ENCODE measurements around the gene PCDHA1.
"Not testable (repeated sequence)": the region's sequence is repeated elsewhere in the genome, so short reads cannot be mapped to it uniquely, and the experiment has no call there.

The PCDHA1 gene

DNA sequence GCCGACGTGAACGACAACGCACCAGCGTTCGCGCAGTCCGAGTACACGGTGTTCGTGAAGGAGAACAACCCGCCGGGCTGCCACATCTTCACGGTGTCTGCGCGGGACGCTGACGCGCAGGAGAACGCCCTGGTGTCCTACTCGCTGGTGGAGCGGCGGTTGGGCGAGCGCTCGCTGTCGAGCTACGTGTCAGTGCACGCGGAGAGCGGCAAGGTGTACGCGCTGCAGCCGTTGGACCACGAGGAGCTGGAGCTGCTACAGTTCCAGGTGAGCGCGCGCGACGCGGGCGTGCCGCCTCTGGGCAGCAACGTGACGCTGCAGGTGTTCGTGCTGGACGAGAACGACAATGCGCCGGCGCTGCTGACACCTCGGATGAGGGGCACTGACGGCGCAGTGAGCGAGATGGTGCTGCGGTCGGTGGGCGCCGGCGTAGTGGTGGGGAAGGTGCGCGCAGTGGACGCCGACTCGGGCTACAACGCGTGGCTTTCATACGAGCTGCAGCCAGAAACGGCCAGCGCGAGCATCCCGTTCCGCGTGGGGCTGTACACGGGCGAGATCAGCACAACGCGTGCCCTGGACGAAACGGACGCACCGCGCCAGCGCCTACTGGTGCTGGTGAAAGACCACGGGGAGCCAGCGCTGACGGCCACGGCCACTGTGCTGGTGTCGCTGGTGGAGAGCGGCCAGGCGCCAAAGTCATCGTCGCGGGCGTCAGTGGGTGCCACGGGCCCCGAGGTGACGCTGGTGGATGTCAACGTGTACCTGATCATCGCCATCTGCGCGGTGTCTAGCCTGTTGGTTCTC is 64.1 kb downstream of the PCDHA1 start:
- not testable (repeated sequence) for DNase-seq (ENCODE audit: low spot score)

- DNase-seq (ENCODE audit: low spot score), result no peak
These were observed 70.1 kb downstream of the PCDHA1 start, which contains the start of gene PCDHA10 for GRCh38 chr5:140855772-140856674. PCDHA10 (plus strand) TSS chr5:140855897; CDS start chr5:140856049, 152 bp downstream.

- no peak for DNase-seq (ENCODE audit: low spot score)
These were observed 71.4 kb downstream of the PCDHA1 start for GRCh38 chr5:140857177-140857986.

DNA sequence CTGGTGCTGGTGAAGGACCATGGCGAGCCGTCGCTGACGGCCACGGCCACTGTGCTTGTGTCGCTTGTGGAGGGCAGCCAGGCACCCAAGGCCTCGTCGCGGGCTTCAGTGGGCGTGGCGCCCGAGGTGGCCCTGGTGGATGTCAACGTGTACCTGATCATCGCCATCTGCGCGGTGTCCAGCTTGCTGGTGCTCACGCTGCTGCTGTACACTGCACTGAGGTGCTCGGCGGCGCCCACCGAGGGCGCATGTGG is 72.0 kb downstream of the PCDHA1 start:
- DNase-seq (ENCODE audit: low spot score), result no peak

DNA sequence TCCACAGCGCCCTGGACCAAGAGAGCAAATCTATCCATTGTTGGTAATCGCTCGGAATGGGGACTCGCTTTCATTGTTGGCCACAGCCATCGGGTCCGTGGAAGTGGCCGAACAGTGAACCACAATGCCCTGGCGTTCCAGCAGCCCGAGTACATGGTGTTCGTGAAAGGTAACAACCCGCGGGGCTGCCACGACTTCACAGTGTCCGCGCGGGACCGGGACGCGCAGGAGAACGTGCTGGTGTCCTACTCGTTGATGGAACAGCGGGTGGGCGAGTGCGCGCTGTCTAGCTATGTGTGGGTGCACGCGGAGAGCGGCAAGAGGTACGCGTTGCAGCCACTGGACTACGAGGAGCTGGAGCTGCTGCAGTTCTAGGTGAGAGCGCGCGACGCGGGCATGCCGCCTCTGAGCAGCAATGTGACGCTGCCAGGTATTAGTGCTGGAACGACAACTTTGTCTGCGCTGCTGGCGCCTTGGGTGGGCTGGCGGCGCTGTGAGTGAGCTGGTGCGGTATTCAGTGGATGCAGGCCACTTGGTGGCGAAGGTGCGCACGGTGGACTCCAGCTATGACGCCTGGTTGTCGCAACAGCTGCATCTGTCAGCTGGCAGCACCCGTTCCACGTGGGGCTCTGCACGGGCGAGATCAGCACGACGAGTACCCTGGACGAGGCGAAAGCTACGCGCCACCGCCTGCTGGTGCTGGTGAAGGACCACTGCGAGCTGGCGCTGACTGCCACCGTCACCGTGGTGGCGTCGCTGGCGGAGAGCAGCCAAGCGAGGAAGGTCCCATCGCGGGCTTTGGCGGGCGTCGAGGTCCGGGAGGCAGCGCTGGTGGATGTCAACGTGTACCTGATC is 76.7 kb downstream of the PCDHA1 start:
- no peak for DNase-seq (ENCODE audit: low spot score)

GRCh38 chr5:140868721-140869554 is 83.0 kb downstream of the PCDHA1 start, which contains the start of gene PCDHA11:
PCDHA11 (plus strand) TSS chr5:140868957; CDS start chr5:140869104, 147 bp downstream.
- DNase-seq (ENCODE audit: low spot score), result no peak

DNA sequence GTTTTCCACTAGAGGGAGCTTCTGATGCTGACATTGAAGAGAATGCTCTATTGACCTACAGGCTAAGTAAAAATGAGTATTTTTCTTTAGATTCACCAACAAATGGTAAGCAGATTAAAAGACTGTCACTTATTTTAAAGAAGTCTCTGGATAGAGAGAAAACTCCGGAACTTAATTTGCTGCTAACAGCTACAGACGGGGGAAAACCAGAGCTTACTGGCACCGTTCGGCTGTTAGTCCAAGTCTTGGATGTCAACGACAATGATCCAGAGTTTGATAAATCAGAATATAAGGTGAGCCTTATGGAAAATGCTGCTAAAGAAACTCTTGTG is 83.6 kb downstream of the PCDHA1 start:
- DNase-seq (ENCODE audit: low spot score), result no peak

DNA sequence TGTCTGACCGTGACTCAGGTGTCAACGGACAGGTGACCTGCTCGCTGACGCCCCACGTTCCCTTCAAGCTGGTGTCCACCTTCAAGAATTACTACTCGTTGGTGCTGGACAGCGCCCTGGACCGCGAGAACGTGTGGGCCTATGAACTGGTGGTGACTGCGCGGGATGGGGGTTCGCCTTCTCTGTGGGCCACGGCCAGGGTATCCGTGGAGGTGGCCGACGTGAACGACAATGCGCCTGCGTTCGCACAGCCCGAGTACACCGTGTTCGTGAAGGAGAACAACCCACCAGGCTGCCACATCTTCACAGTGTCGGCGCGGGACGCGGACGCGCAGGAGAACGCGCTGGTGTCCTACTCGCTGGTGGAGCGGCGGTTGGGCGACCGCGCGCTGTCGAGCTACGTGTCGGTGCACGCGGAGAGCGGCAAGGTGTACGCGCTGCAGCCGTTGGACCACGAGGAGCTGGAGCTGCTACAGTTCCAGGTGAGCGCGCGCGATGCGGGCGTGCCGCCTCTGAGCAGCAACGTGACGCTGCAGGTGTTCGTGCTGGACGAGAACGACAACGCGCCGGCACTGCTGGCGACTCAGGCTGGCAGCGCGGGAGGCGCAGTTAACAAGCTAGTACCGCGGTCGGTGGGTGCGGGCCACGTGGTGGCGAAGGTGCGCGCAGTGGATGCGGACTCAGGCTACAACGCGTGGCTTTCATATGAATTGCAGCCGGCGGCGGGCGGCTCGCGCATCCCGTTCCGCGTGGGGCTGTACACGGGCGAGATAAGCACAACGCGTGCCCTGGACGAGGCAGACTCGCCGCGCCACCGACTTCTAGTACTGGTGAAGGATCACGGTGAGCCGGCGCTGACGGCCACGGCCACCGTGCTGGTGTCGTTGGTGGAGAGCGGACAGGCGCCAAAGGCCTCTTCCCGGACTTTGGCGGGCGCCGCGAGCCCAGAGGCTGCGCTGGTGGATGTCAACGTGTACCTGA is 84.6 kb downstream of the PCDHA1 start:
- no peak for DNase-seq (ENCODE audit: low spot score)

DNA sequence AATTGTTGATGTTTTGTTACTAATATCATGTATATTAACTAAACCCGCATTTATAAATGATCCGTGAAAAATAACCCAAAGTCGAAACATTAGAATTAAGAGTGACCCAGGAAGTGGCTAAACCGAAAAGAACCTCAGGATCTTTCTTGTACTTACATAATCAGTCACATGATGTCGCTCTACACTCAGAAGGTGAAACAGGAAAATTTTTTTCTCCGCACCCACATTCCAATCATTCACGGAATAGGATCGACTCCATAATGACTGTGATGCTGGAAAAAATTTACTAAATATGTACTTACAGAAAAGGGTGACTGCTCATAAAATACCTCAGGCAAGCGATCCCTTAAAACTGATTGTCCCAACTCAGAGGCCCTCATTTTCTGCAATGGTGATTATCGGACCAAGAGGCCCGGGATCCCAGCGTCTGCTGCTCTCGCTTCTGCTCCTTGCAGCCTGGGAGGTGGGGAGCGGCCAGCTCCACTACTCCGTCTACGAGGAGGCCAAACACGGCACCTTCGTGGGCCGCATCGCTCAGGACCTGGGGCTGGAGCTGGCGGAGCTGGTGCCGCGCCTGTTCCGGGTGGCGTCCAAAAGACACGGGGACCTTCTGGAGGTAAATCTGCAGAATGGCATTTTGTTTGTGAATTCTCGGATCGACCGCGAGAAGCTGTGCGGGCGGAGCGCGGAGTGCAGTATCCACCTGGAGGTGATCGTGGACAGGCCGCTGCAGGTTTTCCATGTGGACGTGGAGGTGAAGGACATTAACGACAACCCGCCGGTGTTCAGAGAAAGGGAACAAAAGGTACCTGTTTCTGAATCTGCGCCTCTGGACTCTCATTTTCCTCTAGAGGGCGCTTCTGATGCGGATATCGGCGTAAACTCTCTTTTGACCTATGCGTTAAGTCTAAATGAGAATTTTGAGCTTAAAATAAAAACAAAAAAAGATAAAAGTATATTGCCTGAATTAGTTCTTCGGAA is 89.4 kb downstream of the PCDHA1 start, which contains the start of gene PCDHA12:
PCDHA12 (plus strand) TSS at position 224 of the 981 bp plus-strand sequence; CDS start at position 389, 165 bp downstream.
- no peak for DNase-seq (ENCODE audit: low spot score)

DNA sequence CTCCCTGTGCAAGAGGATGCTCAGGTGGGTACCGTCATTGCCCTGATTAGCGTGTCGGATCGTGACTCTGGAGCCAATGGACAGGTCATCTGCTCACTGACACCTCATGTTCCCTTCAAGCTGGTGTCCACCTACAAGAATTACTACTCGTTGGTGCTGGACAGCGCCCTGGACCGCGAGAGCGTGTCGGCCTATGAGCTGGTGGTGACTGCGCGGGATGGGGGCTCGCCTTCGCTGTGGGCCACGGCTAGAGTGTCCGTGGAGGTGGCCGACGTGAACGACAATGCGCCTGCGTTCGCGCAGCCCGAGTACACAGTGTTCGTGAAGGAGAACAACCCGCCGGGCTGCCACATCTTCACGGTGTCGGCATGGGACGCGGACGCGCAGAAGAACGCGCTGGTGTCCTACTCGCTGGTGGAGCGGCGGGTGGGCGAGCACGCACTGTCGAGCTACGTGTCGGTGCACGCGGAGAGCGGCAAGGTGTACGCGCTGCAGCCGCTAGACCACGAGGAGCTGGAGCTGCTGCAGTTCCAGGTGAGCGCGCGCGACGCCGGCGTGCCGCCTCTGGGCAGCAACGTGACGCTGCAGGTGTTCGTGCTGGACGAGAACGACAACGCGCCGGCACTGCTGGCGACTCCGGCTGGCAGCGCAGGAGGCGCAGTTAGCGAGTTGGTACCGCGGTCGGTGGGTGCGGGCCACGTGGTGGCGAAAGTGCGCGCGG is 90.8 kb downstream of the PCDHA1 start:
- DNase-seq (ENCODE audit: low spot score), result not testable (repeated sequence)

GRCh38 chr5:140877262-140877581 is 91.3 kb downstream of the PCDHA1 start:
- DNase-seq (ENCODE audit: low spot score), result no peak

DNA sequence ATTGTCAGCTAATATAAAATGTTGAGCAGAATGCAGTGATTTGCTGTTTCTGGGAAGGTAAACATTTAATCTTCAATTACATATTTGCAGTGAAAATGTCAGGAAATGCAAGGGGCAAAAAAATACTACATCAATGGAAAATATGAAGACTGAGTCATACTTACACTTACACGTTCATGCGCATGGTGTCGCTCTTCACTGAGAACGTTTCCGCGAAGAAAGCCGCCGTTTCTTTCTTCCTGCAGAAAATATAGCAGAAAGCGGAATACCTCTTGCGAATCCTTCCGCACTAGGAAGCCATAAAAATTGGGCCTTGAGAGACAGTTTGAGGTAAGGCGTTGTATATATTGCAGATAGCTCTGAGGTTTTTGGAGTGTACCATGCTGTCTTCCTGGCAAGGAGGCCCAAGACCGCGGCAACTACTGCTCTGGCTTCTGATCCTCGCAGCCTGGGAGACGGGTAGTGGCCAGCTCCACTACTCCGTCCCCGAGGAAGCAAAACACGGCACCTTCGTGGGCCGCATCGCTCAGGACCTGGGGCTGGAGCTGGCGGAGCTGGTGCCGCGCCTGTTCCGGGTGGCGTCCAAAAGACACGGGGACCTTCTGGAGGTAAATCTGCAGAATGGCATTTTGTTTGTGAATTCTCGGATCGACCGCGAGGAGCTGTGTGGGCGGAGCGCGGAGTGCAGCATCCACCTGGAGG is 96.1 kb downstream of the PCDHA1 start, which contains the start of gene PCDHA13:
PCDHA13 (plus strand) TSS at position 236 of the 702 bp plus-strand sequence; CDS start at position 381, 145 bp downstream.
- no peak for DNase-seq (ENCODE audit: low spot score)

DNA sequence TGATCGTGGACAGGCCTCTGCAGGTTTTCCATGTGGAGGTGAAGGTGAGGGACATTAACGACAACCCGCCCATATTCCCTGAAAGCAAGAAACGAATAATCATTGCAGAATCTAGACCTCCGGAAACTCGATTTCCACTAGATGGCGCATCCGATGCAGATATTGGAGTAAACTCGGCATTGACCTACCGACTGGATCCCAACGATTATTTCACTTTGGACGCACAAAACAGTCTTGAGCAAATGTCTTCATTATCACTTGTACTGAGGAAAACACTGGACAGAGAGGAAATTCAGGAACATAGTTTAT is 96.6 kb downstream of the PCDHA1 start:
- DNase-seq (ENCODE audit: low spot score), result no peak

DNA sequence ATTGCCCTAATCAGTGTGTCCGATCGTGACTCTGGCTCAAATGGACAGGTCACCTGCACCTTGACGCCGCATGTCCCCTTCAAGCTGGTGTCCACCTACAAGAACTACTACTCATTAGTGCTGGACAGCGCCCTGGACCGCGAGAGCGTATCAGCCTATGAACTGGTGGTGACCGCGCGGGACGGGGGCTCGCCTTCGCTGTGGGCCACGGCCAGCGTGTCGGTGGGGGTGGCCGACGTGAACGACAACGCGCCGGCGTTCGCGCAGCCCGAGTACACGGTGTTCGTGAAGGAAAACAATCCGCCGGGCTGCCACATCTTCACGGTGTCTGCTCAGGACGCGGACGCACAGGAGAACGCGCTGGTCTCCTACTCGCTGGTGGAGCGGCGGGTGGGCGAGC is 97.4 kb downstream of the PCDHA1 start:
- no peak for DNase-seq (ENCODE audit: low spot score)

DNA sequence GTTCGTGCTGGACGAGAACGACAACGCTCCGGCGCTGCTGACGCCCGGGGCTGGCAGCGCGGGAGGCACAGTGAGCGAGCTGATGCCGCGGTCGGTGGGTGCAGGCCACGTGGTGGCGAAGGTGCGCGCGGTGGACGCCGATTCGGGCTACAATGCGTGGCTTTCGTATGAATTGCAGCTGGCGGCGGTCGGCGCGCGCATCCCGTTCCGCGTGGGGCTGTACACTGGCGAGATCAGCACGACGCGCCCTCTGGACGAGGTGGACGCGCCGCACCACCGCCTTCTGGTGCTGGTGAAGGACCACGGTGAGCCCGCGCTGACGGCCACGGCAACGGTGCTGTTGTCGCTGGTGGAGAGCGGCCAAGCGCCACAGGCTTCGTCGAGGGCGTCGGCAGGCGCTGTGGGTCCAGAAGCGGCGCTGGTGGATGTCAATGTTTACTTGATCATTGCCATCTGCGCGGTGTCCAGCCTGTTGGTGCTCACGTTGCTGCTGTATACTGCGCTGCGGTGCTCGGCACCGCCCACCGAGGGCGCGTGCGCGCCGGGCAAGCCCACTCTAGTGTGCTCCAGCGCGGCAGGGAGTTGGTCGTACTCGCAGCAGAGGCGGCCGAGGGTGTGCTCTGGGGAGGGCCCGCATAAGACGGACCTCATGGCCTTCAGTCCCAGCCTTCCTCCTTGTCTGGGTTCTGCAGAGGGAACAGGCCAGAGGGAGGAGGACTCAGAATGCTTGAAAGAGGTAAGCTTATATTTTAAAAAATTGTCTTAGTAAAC is 98.2 kb downstream of the PCDHA1 start:
- no peak for DNase-seq (ENCODE audit: low spot score)

DNA sequence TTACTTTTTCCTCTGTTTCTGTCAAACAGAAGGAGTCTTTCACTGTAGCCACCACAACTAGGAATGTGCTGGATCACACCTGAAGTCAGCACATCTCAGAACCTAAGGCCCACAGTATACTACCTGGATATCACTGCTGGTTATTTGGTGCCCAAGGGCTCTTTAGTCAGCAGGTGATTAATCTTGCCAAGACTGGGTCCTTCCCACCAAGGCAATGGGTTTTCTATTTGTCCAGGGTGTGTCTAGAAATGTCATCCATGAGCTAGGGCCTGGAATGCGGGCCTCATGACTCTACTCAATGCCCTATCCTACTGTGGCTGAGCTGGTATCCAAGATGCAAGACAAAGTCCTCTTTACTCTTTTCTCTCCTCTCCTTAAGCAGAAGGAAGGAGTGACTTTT is 130.4 kb downstream of the PCDHA1 start:
- DNase-seq (ENCODE audit: low spot score), result no peak

All from hematopoietic multipotent progenitor cell treated with erythropoietin and hydrocortisone succinate and interleukin-3 and kit ligand, for 15 days (in vitro differentiated cells).